HUDEP-2 (cell line): ENCODE results near the gene SDHB.

Experiments
- DNase-seq, 76 experiments: peaks; one replicate each; lab custom pipeline; 2025; ENCODE audit not compliant: unreplicated experiment in 76 of 76; lab: John Stamatoyannopoulos, UW

The SDHB gene

DNA sequence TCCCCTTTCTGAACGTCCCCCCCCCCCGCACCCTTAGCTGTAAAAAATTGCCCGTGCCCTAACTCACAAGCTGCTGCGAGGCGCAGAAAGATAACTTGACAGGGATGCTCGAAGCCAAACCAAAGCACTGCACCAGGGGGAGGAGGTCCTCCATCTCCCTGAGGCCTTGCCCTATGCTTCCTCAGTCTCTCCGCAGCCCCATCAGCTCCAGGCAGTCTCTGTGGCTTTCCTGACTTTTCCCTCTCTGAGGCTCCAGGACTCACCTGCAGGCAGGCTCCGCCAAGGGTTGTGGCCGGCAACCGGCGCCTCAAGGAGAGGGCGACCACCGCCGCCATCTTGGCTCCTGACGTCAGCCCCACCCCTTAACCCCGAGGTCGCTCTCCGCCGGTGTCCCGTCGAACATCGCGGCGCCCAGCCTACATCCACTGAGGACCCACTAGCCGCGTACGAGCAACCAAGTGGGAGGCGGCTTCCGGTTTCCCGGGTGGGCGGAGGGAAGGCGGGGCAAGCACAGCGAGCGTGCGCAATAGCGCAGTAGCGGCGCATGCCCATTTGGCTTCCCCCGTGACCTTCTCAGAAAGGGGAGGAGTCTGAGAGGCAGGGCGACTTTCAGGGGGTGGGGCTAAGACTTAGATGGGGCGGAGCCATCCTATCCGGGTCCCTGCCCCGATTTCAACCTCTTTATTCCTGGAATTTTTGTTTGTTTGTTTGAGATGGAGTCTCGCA lies at the start of gene SDHB:
Gene SDHB, minus strand, starts transcription at position 348 of the 726 bp plus-strand sequence. Its CDS starts 13 bp downstream, at position 335.
- DNase-seq = peak in 75 of 76 experiments; percentile 49 to 98 (median 96)

DNA sequence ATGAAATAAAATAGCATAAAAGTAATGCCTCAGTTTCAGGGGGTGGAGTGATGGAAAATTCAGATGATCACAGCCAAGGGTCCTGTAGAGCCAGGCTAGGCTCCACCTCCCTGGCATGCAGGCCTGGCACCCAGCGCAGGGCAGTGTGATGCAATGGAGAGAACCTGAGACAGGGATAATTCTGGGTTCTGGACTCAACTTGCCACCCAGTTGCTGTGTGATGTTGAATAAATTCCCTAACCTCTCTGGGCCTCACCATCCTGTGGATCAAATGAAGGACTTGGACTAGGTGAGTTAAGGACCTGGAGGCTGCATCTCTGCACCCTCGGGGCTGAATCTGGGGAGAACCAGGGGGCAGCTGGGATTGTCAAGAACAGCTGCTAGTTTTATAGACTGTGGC lies 48.4 kb upstream of the SDHB start:
- no peak for DNase-seq

GRCh38 chr1:17101261-17101660 lies 47.4 kb upstream of the SDHB start:
- no peak for DNase-seq

DNA sequence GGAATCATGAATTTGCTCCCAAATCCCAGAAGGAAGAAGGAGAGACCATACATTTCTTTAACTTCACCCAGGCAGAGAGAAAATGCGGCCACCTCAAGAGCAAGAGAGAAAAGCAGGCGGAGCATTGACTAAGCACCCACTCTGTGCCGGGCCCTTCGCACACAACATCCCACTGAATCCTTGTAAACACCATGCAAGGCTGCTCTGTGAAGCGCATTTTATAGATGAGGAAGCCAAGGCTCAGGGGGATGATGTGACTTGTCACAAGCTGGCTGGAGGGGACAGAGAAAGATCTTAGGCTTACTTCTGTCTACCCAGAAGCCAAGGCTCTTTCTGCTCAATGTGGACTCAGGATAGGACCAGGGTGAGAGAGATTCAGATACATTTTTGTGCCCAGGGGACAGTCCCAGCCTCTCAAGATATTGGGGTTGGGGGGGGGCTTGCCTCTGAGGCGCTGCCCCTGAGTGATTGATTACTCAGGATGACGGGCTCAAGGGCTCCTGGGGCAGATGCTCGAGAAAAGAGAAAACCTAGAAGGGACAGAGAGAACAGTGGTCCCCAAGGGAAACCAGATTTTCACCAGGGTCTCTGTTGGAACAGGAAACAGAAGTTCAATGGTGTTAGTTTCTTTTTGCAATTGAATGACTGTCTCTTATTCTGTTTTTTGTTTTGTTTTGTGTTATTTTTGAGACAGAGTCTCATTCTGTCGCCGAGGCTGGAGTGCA lies 45.9 kb upstream of the SDHB start:
- DNase-seq = no peak

GRCh38 chr1:17098446-17099317 lies 44.9 kb upstream of the SDHB start:
- DNase-seq = no peak

GRCh38 chr1:17097787-17098186 lies 44.0 kb upstream of the SDHB start:
- DNase-seq = no peak

GRCh38 chr1:17097147-17097546 lies 43.3 kb upstream of the SDHB start:
- DNase-seq = no peak

- no peak for DNase-seq
Measured at GRCh38 chr1:17096584-17096983, 42.8 kb upstream of the SDHB start.

DNA sequence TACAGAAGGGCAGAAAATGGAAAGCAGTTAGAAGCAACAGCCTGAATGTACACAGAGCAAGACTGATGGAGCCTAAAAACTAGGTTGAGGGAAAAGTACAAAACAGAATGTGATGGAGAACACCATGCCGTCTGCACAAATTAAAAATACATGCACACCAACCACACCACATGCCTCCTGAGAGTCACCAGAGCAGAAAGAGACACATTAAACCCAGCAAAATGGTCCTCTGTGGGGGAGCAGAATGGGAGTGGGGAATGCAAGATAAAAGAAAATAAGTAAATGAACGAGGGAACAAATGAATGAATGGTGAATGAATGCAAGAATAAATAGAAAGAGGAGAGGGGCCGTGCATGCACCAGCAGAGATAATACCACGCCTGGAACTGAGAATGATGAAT lies 41.3 kb upstream of the SDHB start:
- DNase-seq = no peak

- DNase-seq = no peak
Measured at GRCh38 chr1:17094664-17095063, 40.8 kb upstream of the SDHB start.

DNA sequence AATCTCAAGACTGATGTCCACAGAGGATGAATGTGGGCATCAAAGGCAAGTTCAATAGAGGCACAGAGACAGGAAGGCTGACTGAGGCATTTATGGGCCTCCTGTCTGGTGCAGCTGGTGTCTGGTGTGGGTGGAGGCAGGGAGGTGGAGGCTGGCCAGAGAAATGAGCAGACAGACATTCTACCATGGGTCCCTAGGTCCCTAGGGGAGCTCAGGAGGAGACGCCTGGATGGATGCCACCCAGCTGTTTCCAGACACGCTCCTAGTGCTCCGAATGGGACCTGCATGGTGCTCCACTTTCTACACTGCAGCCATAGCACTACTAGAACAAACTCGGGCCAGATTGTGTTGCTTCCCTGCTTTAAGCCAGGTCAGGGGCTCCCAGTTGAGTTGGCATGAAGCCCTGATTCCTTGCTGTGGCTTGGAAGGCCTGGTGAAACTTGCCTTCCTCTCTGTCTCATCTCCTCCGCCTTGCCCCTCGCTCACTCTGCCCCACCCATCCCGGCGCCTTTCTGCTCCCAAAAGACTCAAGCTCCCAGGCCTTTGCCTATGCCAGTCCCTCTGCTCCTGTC lies 40.1 kb upstream of the SDHB start:
- DNase-seq = no peak

DNA sequence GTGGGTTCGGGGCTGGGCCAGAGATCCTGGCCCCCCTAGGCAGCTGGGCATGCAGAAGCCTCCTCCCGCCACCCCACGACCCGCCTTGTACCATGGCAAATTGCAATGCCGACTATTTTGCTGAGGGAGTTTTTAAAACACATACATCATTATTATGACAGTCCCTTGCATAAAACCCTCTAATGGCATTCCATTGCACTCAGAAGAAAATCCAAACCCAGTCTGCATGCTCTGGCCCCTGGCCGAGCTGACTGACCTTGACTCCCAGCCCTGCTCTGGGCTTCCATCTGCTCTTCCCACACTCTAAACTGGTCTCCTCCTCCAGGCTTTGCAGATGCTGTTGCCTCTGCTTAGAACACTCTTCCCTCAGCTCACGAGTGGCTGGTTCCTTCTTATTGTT lies 37.4 kb upstream of the SDHB start:
- DNase-seq = no peak

- DNase-seq = no peak
Measured at GRCh38 chr1:17089506-17089905, 35.7 kb upstream of the SDHB start.

GRCh38 chr1:17086751-17087150 lies 32.9 kb upstream of the SDHB start:
- peak in 2 of 76 experiments; percentile 7 to 26 for DNase-seq

GRCh38 chr1:17084787-17085186 lies 31.0 kb upstream of the SDHB start:
- peak in 1 of 76 experiments; percentile 13 for DNase-seq

DNA sequence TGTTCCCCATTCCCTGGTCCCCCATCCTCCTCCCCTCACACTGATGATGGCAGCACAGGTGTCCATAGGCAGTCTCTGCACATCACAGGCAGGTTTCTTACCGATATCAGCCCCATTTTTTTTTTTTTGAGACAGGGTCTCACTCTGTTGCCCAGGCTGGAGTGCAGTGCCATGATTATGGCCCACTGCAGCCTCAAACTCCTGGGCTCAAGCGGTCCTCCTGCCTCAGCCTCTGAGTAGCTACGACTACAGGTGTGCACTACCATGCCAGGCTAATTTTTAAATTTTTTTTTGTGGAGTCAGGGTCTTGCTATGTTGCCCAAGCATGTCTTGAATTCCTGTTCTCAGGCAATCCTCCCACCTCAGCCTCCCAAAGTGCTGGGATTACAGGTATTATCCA lies 28.9 kb upstream of the SDHB start:
- DNase-seq = no peak

- no peak for DNase-seq
Measured at GRCh38 chr1:17081439-17081838, 27.6 kb upstream of the SDHB start.

- DNase-seq = no peak
Measured at GRCh38 chr1:17080880-17081279, 27.0 kb upstream of the SDHB start.

GRCh38 chr1:17080085-17080759 lies 26.4 kb upstream of the SDHB start:
- no peak for DNase-seq
